Measurements from ENCODE around the gene HAUS5. TPM values are rescaled to one million over a fixed set of nuclear protein-coding genes. Genes with fewer than 3 reads are reported as not detected.

The HAUS5 gene
- total RNA-seq, 1 donor from 2014 or later, result 6.4 TPM

GRCh38 chr19:35673121-35673804, 60.7 kb downstream of the HAUS5 start:
- no peak for DNase-seq

Other genes with a start within 250 kb of the HAUS5 start
- gene GPR42, start 241.7 kb upstream of the HAUS5 start, total RNA-seq, result not detected
- gene FFAR2, start 164.5 kb upstream of the HAUS5 start, total RNA-seq, result 0.16 TPM
- gene KRTDAP, start 122.3 kb upstream of the HAUS5 start, total RNA-seq, result not detected
- gene DMKN, start 99.1 kb upstream of the HAUS5 start, total RNA-seq, result 0.94 TPM
- gene SBSN, start 84.4 kb upstream of the HAUS5 start, total RNA-seq, result not detected
- not detected for gene GAPDHS, start 79.3 kb upstream of the HAUS5 start, total RNA-seq
- 37.4 TPM for gene TMEM147, start 67.1 kb upstream of the HAUS5 start, total RNA-seq
- not detected for gene ATP4A, start 49.1 kb upstream of the HAUS5 start, total RNA-seq
- not detected for gene PMIS2, start 26.6 kb upstream of the HAUS5 start, total RNA-seq
- gene RBM42, start 16.3 kb downstream of the HAUS5 start, total RNA-seq, result 16.7 TPM
- gene ETV2, start 29.0 kb downstream of the HAUS5 start, total RNA-seq, result 1.1 TPM
- gene COX6B1, start 35.6 kb downstream of the HAUS5 start, total RNA-seq, result 119 TPM
- not detected for gene UPK1A, start 53.8 kb downstream of the HAUS5 start, total RNA-seq
- not detected for gene ZBTB32, start 91.8 kb downstream of the HAUS5 start, total RNA-seq
- 3.0 TPM for gene KMT2B, start 105.3 kb downstream of the HAUS5 start, total RNA-seq
- 0.47 TPM for gene IGFLR1, start 129.7 kb downstream of the HAUS5 start, total RNA-seq
- 8.7 TPM for gene U2AF1L4, start 132.7 kb downstream of the HAUS5 start, total RNA-seq
- gene PSENEN, start 132.9 kb downstream of the HAUS5 start, total RNA-seq, result 7.2 TPM
- 8.3 TPM for gene LIN37, start 135.8 kb downstream of the HAUS5 start, total RNA-seq
- gene HSPB6, start 144.3 kb downstream of the HAUS5 start, total RNA-seq, result 0.31 TPM
- gene PROSER3, start 145.4 kb downstream of the HAUS5 start, total RNA-seq, result 1.9 TPM
- gene ARHGAP33, start 162.8 kb downstream of the HAUS5 start, total RNA-seq, result 85.5 TPM
- not detected for gene PRODH2, start 200.1 kb downstream of the HAUS5 start, total RNA-seq
- 1.2 TPM for gene NPHS1, start 239.8 kb downstream of the HAUS5 start, total RNA-seq
- 0.94 TPM for gene KIRREL2, start 244.2 kb downstream of the HAUS5 start, total RNA-seq